Myocyte (in vitro differentiated cells): ENCODE results near the gene SNX30. TPM values are rescaled to one million over a fixed set of nuclear protein-coding genes. Genes with fewer than 3 reads are reported as not detected.
A peak's percentile ranks its signal among the peaks of the same experiment; 100 is the strongest.

Experiments
- DNase-seq: peaks from one replicate; pipeline ENCODE4 v3.0.0-alpha.2; 2012; ENCODE audit warnings: low read depth
- total RNA-seq: library from RNA; depleted of rRNA; stranded (reverse); fragments of >200 nt; gene quantifications from 2 replicates; pipeline ENCODE4 v1.2.3, GENCODE V29; 2014

Gene SNX30
- total RNA-seq, 1 donor from 2014 or later, result 6.2 TPM

DNA sequence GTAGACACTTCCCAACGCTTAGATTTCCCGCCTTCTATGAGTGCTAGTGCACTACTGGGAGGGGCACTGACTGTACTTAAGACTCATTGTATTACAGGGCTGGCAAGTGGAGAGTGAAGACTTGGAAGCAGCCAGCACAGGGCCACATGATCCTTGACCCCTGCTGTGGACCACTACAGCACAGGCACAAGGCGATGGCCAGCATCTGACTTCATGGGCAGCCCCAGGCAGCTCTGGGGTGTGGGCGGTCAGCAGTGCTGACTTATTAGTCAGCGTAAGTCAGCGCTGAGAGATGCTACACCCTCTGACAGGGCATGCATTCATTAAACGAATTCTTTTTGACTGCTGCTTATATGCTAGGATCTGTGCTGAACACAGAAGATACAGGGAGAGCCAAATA lies 130.8 kb downstream of the SNX30 start:
- DNase-seq, result peak; percentile 90

DNA sequence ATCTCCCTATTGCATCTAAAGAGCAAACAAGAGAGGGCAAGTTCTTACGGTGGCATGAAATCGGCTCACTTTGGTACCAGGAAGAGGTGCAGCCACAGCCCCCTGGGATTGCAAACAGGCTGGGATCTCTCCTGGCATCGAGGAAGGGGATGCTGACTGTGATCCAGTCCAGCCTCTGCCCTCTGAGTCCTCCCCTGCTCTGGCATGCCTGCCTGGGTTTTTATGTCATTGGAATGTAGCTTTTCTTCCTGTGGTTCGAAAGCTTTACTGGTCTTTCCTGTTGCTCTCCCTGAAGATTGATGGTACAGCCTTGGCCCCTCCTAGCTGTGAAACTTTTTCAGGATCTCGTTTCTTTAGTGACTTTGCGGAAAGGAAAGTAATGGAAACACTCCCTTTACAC lies 133.5 kb downstream of the SNX30 start:
- DNase-seq, result peak; percentile 34

DNA sequence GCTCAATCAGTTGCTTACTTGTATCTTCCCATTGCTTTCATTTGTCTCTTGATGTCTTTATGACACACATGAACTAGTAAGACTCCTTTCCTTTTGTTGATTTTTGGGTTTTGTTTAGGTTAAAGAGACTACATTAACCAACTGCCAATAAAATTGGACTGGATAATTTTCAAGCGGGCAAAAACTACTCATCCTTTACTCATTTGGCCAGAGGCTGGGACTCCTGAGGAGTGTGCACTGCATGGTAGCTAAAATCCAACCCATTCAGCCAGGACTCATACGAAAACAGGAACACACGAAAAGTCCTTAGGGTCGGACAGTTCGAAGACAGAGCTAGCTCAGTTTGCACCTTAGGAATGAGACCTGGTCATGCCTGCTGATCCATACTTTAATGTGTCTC lies 134.2 kb downstream of the SNX30 start:
- no peak for DNase-seq

GRCh38 chr9:112885324-112885723 lies 134.8 kb downstream of the SNX30 start:
- DNase-seq, result no peak

- DNase-seq, result no peak
Measured at GRCh38 chr9:112886351-112886750, 135.8 kb downstream of the SNX30 start.

DNA sequence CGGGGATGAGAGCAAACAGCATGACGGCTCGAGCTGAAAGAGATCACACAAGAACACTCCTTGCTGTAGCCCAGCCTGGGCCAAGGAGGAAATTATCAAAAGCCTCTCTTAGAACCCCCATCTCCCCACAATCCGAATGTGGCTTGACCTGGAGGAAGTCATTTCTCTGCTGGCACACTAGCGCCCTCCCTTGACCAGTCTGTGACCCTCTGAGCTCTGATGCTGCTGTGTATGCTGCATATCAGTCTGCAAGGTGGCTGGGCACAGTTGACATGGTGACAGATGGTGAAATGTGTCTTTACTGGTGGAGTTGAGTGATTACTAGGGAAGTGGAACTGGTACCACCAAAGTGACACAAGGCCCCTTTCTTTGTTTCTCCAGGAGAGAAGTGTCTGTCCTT lies 136.8 kb downstream of the SNX30 start:
- DNase-seq, result no peak

- DNase-seq, result no peak
Measured at GRCh38 chr9:112890106-112891081, 139.8 kb downstream of the SNX30 start, which contains the start of gene SLC46A2. Gene SLC46A2 (minus strand): TSS chr9:112890876. CDS start chr9:112890681, 195 bp downstream.

GRCh38 chr9:112891521-112891920 lies 141.0 kb downstream of the SNX30 start:
- DNase-seq, result no peak

- DNase-seq, result no peak
Measured at GRCh38 chr9:112892981-112893380, 142.4 kb downstream of the SNX30 start.

DNA sequence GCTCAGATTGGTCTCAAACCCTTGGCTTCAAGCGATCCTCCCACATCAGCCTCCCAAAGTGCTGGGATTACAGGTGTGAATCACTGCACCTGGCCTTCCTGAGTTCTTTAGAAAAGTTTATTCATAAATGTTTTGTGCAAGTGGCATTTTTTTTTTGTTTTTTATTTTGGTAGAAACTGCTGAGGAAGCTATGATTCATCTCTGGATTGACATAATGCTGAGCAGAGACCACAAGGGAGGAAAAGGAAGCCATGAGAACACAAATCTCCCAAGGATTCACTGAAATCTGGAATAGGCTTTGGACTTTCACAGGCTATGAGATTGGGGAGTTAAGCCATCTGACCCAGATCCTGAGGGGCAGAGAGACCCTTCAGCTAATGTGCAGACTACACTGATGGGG lies 143.5 kb downstream of the SNX30 start:
- peak; percentile 37 for DNase-seq

DNA sequence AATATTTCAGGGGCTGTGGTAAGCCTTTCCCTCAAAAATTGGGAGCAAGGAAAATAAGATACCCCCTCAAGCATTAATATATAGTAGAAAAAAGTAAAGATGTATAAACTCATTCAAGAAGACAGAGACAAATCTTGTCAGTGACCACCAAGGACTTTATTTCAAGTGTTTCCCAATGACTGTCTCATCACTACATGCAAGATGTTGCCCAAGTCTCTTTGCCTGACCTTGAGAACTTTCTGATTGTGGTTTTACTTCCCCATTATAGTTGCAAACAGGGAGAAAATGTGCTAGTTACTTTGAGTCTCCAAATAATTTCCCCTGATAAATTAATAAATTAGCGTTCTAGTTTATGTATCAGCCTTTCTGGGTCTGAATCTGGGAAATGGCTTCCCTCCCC lies 144.1 kb downstream of the SNX30 start:
- DNase-seq, result no peak

- no peak for DNase-seq
Measured at GRCh38 chr9:112896131-112896530, 145.6 kb downstream of the SNX30 start.

- no peak for DNase-seq
Measured at GRCh38 chr9:112898872-112899311, 148.3 kb downstream of the SNX30 start.

DNA sequence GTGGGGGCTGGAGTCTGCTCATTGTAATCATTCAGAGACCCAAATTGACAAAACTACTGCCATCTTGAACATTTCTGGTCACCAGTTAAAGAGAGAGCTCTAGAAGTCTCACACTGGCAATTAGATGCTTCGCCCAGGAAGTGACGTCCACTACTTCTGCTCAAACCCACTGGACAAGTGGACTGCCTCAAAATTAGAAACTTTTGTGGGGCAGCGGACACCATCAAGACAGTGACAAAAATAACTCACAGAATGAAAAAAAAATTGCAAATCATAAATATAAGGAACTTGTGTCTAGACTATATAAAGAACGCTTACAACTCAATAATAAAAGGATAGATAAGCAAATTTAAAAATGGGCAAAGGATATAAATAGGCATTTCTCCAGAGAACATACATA lies 149.9 kb downstream of the SNX30 start:
- no peak for DNase-seq

DNA sequence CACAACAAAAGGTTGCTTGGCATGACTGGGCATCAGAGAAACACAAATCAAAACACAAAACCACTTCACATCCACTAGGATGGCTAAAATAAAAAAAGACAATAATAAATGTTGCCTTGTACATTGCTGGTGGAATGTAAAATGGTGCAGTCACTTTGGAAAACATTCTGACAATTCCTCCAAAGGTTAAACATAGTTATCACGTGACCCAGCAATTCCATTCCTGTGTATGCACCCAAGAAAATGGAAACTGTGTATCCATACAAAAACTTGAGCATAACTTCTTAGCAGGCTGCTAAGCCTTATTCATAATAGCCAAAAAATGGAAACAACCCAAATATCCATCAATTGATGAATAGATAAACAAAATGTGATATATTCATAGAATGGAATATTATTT lies 150.3 kb downstream of the SNX30 start:
- no peak for DNase-seq

- DNase-seq, result no peak
Measured at GRCh38 chr9:112905084-112905483, 154.5 kb downstream of the SNX30 start.

- DNase-seq, result no peak
Measured at GRCh38 chr9:112911736-112912135, 161.2 kb downstream of the SNX30 start.

- no peak for DNase-seq
Measured at GRCh38 chr9:112912636-112913035, 162.1 kb downstream of the SNX30 start.

- no peak for DNase-seq
Measured at GRCh38 chr9:112913326-112913725, 162.8 kb downstream of the SNX30 start.

- peak; percentile 70 for DNase-seq
Measured at GRCh38 chr9:112914524-112914923, 164.0 kb downstream of the SNX30 start.

DNA sequence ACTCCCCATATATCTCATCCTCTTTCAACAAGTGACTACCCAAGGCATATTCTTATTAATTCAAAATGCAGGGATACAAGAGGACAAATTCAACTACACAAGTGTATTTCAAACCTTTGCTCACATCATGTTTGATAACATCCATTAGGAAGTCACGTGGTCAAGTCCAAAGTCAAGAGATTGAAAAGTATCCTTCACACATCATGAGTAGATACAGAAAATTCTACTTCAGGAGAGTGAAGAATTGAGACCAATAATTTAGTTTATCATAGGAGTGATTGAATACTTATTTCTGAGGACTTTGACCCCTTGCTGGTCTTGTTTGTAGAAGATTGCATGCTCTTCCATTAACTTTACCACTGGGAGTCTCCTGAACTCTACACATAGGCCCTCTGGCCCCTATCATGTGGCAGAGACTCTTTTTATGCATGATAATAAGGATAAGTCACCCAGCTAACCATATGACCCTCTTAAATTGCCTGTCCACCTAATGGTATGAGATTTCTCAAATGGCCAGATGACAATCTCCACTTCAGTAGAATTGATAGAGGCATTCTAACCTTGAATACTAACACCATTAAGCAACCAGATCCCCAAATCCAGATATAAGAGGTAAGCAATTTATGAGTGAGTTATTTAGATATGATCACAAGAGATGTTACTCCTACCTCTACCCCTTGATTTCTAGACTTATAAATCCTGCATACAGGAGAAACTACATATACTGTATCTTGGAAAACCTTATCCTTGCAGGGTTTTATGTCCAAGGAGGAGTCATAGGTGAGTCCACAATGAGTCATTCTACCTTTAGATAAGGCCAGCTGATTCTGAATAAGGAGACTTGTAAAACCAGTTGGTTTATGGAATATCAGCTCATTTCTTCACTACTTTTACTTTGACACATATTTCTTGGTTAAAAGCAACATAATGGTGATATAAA lies 166.8 kb downstream of the SNX30 start:
- no peak for DNase-seq

DNA sequence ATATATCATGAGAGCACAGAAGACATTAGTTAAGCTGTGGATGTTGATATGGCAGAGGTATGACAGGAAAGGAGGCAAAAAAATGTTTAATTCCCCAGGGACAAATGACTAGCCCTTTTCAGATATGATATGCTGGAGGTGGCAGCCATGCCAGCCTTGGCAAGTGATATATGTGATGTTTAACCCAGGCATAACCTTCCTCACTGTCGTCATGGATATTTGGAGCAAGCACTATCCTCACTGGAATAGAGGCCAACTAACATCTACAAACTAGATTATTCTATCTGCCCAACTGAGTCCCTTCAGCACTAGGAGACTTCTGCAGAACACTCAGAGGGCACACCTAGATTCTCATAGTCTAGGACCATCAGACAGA lies 167.4 kb downstream of the SNX30 start:
- DNase-seq, result no peak
